Stimulated activated CD4-positive, alpha-beta T cell treated with anti-CD3 and anti-CD28 coated beads, Interleukin-2, amount 100 ng/mL, for 4 hours (primary cell): Measurements from ENCODE around the gene TCF25.
"Not testable (repeated sequence)": the region's sequence is repeated elsewhere in the genome, so short reads cannot be mapped to it uniquely, and the experiment has no call there.

Experiments used
- DNase-seq: peaks from one replicate; pipeline ENCODE4 v3.0.0-alpha.2; 2020; ENCODE audit warnings: low read depth

TCF25 gene

DNA sequence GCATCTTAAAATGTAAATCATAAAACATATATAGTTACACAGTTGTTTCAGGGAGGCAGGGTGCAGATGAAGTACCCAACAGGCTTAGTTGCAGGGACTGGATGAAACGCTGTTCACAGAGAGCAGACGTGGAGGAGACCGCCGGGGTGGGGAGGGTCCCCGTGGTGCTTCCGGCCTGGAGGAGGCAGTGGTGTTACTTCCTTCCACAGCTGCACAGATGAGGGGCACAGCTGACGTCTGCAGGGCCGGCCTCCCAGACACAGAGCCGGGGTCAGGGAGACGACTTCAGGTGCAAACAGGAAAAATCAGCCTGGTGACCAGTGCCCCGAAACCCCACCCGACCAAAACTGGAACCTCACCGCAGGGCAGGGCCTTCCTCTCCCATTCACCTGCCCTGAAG lies 28.0 kb upstream of the TCF25 start:
- no peak for DNase-seq

- DNase-seq = no peak
These were observed 26.1 kb upstream of the TCF25 start for GRCh38 chr16:89847051-89847939.

DNA sequence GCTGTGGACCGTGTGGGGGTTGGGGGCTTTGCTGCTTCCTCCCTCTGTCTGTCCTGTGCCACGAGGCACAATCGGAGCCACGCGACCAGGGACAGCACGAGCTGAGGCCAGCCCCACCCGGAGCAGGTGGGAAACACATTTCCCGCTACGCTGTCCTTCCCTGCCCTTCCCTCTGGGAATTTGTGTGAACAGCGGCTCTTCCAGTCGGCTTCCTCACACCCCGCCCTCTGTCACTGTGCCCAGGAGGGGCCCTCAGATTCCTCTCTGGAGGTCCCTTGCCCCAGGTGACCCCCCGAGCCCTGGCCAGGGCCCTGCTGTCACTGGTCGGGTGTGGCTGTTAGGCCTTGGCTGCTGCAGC lies 25.5 kb upstream of the TCF25 start:
- no peak for DNase-seq

GRCh38 chr16:89848974-89849373 lies 24.4 kb upstream of the TCF25 start:
- DNase-seq = no peak

- DNase-seq = no peak
These were observed 19.9 kb upstream of the TCF25 start for GRCh38 chr16:89853306-89853993.

DNA sequence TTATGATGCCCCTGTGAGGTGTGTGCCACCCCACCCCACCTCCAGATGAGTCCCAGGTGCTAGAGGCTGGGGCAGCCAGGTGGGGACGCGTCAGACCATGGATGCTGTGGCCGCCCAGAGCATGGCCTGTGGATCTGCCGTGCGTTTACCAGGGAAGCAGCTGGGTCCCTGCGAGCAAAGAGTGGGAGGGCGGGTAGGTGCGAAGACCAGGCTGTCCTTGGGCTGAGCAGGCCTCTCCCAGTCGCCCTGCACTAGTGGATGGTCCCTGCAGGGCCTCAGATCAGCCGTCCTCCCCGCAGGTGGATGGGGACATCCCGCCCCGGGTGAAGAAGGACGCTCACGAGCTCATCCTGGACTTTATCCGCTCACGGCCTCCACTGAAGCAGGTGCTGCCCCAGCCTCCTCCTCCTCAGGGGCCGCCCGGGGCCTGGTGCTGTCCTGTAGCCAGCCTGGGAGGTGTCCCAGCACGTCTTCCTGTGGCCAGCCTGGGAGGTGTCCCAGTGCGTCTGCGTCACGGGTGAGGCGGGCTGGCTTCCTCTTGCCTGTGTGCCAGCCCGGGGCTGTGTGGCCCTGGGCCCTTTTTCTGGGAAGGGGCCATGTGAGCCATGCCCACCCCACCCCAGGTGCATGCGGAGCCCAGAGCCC lies 18.0 kb upstream of the TCF25 start:
- no peak for DNase-seq

DNA sequence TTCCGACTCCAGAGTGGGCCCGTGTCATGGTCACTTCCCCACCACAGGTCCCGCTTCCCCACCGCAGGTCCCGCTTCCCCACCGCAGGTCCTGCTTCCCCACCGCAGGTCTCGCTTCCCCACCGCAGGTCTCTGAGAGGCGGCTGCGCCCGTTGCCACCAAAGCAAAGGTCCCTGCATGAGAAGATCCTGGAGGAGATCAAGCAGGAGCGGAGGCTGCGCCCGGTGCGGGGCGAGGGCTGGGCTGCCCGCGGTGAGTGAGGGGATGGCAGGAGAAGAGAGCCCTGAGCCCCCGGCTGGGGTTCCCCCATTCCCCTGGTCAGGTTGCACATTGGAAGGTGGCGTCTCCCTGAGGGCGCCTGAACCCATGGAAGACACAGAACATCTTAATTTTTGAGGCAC lies 17.4 kb upstream of the TCF25 start:
- no peak for DNase-seq

GRCh38 chr16:89858973-89859614 lies 14.3 kb upstream of the TCF25 start:
- DNase-seq = no peak

DNA sequence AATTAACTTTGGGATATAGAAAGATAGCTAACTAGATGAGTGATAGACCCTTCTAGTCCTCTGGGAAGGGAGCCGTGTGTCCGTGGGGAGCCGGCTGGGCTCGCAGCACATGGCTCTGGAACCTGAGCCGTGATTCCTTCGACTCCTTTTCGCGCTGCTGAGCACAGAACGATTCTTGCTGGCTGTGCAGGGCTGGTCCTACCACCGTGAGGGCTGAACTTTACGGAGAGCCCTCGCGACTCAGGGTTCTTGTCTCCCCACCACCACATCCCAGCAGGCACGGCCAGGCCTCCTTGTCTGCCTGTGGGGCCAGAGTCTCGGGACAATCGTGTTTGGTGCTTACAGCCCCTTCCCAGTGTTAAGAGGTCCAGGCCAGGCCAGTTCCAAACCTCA lies 13.8 kb upstream of the TCF25 start:
- DNase-seq = no peak

DNA sequence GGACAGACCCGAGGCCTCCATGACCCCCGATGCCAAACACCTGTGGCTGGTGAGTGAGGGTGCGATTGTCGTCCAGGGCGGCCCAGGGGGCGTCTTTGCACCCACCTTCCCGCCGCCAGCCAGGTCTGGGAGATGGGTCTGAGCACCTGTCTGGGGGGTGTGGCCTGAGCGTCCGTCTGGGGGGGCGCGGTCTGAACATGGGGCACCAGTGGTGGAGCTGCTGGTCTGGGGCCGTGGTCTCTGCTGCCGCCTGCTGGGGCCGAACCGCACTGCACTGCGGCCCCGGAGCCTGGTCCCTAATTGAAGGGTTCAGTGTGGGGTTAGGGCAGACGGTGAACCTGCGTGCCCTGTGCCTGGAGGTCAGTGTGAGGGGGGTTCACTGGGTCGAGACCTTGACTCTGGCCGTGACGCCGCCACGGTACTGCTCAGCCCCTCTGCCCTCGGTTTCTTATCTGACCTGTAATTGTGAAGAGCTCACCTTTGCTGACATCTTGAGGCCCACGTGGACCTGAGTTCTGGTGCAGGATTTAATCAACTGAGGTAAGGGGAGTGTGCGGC lies 12.6 kb upstream of the TCF25 start:
- DNase-seq = peak; percentile 60

- DNase-seq = no peak
These were observed 11.7 kb upstream of the TCF25 start for GRCh38 chr16:89861648-89862047.

GRCh38 chr16:89862732-89863131 lies 10.7 kb upstream of the TCF25 start:
- no peak for DNase-seq

DNA sequence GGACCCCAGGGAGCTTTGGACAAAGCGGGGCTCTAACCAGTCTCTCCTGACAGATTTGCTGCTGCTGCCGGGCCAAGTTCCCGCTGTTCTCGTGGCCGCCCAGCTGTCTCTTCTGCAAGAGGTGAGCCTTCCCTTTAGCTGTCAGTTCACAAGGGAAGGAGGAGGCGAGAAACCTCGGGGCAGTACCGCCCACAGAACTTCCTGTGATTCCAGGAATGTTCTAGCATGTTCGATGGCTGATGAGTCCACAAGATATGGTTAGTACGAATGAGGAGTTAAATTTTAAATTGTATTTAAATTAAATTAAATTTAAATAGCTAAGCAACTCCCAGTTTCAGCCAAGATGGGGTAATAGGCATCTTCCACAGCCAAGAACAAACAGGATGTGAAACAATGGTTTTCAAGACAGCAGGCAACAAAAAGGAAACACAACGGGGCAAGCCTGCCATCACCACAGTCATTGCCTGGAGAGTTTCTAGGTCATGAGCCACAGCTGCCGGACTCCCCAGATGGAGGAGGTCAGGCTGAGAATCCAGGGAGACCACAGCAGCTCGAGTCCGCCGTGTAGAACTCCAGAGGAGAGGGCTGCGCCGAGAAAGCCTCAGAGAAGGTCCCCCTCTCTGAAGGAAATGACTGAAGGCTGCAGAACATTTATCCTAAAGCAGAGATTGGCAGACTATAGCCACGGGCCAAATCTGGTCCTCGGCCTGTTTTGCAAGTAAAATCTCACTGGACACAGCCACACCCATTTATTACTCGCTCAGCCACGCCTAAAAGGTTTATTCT lies 9.5 kb upstream of the TCF25 start:
- peak; percentile 32 for DNase-seq

DNA sequence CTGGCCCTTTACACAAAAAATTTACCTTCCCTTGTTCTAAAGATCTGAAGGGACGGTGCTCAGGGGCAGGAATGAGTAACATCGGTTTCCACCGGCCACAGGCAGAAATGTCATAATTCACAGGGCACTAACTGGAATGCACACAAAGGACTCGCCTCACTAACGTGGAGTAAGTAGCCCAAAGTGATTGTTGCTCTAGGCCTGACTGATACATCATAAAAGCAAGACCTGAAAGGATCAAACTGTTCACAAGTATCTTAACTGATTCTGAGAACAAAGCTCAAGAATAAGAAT lies 8.9 kb upstream of the TCF25 start:
- no peak for DNase-seq

DNA sequence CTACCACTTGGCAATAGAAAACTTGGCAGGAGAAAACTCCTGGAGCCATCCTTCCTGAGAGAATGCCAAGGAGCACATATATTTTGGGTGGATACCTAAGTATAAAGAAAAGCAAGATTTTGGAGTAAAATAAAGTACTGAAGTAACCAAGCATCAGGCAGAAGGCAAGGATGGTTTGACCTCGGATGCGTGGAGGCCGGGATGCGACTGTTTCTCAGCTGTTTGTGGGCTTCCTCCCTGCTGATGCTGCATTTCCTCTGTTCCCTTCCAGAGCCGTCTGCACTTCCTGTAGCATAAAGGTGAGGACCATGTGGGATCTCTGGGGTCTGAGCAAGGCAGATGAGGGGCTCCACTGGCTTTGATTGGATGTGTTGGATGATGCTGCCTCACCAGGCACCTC lies 5.5 kb upstream of the TCF25 start:
- DNase-seq = no peak

GRCh38 chr16:89869911-89870310 lies 3.5 kb upstream of the TCF25 start:
- no peak for DNase-seq

DNA sequence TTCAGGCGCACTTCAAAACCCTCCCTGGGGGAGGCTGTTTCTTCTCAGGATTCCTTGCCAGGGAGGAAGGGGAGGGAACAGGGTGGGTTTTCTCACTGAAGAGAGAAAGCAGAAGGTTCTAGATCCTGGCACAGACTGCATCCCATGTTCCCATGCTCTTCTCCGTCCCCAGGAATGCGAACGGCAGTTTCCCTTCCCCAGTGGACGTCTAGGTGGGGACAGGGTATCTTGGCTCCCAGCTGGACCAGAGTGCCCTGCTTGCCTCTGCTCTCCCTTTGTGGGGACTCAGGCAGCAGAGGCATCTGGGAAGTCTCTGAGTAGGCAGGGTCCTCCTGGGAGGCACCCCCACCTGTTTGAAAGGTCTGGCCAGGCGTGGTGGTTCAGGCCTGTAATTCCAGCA lies 3.0 kb upstream of the TCF25 start:
- no peak for DNase-seq

DNA sequence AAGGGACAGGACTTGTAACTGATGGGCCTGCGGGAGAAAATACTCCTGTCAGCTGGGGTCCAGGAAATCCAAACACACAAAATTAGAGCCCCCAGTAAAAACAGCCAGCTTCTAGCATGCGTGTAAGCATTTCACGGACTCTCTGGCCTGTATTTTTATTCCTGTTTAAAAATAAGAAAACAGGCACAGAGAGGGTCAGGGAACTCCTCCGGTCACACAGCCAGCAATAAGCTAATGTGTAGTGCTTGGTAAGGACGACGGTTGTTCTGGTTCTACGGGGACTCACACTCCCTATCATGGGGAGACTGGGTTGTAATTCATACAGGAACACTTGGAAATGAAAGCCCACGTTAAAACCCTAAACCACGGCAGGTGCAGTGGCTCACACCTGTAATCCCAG lies 1.5 kb upstream of the TCF25 start:
- no peak for DNase-seq

DNA sequence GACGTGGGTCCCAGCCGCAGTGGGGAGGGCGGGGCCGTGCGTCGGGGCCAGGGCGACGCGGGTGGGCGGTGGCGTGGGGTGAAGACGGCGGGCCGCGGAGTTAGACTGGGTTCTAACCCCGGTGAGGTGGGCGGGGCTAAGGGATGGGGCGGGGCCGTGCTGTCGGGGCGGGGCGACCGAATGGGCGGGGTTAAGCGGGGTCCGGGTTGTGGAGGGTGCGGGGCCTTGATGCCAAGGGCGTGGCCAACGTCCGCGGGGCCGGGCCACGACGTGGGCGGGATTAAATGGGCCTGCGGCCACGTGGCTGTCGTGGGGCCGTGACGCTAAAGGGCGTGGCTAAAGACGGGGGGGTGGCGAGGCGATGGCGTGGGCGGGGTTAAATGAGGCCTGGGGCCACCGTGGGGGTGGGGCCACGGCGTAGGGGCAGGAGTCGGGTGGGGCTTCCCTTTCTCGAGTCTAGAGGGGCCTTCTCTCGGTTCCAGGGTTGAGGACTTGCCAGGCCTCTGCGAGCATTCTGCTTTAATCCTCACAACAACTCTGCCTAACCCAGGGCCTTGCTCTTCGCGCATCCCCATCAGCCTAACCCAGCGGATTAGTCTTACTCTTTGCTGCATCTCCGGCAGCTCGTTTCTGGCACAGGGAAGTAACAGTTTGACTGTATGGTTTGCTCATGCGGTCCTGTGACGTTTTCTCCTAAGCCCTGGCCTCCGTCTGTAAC lies 739 bp downstream of the TCF25 start:
- peak; percentile 92 for DNase-seq

DNA sequence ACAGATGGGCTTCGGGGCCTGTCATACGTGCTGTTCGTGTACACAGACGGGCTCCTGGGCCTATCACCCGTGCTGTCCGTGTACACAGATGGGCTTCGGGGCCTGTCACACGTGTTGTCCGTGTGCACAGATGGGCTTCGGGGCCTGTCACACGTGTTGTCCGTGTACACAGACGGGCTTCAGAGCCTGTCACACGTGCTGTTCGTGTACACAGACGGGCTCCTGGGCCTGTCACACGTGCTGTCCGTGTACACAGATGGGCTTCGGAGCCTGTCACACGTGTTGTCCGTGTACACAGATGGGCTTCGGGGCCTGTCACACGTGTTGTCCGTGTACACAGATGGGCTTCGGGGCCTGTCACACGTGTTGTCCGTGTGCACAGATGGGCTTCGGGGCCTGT lies 5.7 kb downstream of the TCF25 start:
- not testable (repeated sequence) for DNase-seq
